ENCODE measurements around the gene NMT1. TPM values are rescaled to one million over a fixed set of nuclear protein-coding genes. Genes with fewer than 3 reads are reported as not detected.

The NMT1 gene
- total RNA-seq, 2 experiments from 2014 or later = 132 to 141 TPM

GRCh38 chr17:45148183-45149036 lies 87.3 kb downstream of the NMT1 start, which contains the start of gene HEXIM1:
HEXIM1 (plus strand) TSS chr17:45148475; CDS start chr17:45149191, 716 bp downstream.
- H3K27me3 Mint-ChIP-seq = no peaks in the 10 kb centered on the region
- peak within 1 kb of the TSS; percentile 100 for H3K27ac Mint-ChIP-seq
- POLR2A ChIA-PET = interaction anchor here (0.6 to 8.8 kb wide), 31 partner anchors 9 to 1615 kb away, joined by 3 to 290 read pairs (median 7); partner anchors contain the start of genes ACBD4, C1QL1, DCAKD and FMNL1
- H3K4me3 Mint-ChIP-seq = peak within 1 kb of the TSS; percentile 99
- ATAC-seq (ENCODE audit: low read depth) = peak; percentile 77
- H3K9me3 Mint-ChIP-seq = no peaks in the 10 kb centered on the region
- H3K36me3 Mint-ChIP-seq = peaks cover 8% of the 10 kb centered on the region
- peaks cover 29% of the 10 kb centered on the region for H3K4me1 Mint-ChIP-seq
- peak; percentile 98 for DNase-seq

- Mint-ChIP-seq H3K27ac (peak overlapping the region; percentile 100), H3K4me3 (peak overlapping the region; percentile 99), H3K36me3 (peaks cover 8% of the 10 kb centered on the region), H3K4me1 (peaks cover 27% of the 10 kb centered on the region), H3K9me3 (no peaks in the 10 kb centered on the region), H3K27me3 (no peaks in the 10 kb centered on the region)
- POLR2A ChIA-PET = interaction anchor here (0.6 to 8.8 kb wide), 31 partner anchors 8 to 902 kb away, joined by 3 to 290 read pairs (median 6); partner anchors contain the start of genes ACBD4, C1QL1, DCAKD and FMNL1
- ATAC-seq (ENCODE audit: low read depth) = peak; percentile 34
- DNase-seq = peak; percentile 82
Measured at GRCh38 chr17:45149037-45149668, 88.0 kb downstream of the NMT1 start.

GRCh38 chr17:45149669-45150664 lies 88.8 kb downstream of the NMT1 start:
- Mint-ChIP-seq H3K27me3 (no peaks in the 10 kb centered on the region), H3K4me3 (peak overlapping the region; percentile 99), H3K27ac (peak overlapping the region; percentile 100), H3K4me1 (peaks cover 26% of the 10 kb centered on the region), H3K36me3 (peaks cover 8% of the 10 kb centered on the region), H3K9me3 (no peaks in the 10 kb centered on the region)
- DNase-seq (peak; percentile 61), ATAC-seq (ENCODE audit: low read depth) (no peak)
- POLR2A ChIA-PET = interaction anchor here (0.6 to 8.8 kb wide), 23 partner anchors 9 to 903 kb away, joined by 3 to 290 read pairs (median 5); partner anchors contain the start of genes ACBD4, DCAKD, FMNL1 and HEXIM2

DNA sequence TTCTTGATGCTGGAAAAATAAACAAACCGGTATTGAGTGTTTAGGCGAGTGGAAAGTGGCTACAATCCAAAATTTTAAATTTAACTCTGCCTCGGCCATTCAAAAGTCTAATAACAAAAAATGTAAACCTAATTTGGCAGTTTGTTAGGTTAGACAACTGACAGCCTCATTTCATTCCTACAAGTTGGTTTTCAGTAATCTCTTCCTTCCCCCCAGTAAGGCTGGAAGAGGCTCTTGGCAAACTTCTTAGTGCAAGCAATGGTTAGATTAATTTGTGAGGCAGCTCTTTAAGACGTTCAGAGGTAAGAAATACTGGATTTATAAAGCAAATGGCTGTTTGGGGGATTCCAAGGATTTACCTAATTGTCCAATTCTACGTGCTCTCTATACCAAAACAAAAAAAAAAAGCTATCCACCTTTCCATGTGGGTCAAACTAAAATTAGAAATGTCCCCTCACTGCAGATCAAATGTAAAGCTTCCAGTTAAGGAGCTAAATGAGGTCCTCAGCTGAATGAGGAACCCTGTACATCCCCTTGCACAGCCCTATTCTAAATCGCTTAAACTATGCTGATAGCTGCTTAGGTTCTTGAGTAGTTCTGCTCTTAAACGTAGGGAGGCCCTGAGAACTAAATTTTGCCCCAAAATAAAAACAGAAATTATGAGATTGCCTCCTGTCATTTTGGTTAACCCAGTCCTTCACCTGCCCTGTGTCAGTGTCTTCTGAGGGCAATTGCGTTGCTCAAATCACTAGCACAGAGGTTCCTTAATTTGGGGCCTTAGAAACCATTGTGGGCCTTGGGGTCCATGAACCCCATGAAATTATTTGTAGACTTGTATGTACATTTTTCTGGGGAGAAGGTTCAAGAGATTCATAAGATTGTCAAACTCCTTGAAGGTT lies 90.0 kb downstream of the NMT1 start:
- H3K27ac Mint-ChIP-seq = peak overlapping the region; percentile 78
- H3K4me1 Mint-ChIP-seq = peaks cover 25% of the 10 kb centered on the region
- no peaks in the 10 kb centered on the region for H3K9me3 Mint-ChIP-seq
- no peaks in the 10 kb centered on the region for H3K27me3 Mint-ChIP-seq
- ATAC-seq (ENCODE audit: low read depth) (no peak), DNase-seq (no peak)
- H3K4me3 Mint-ChIP-seq = peak overlapping the region; percentile 99
- POLR2A ChIA-PET = interaction anchor here (0.6 to 8.8 kb wide), 17 partner anchors 9 to 595 kb away, joined by 3 to 290 read pairs (median 4); partner anchors contain the start of genes ACBD4, FMNL1 and HEXIM2
- H3K36me3 Mint-ChIP-seq = peaks cover 8% of the 10 kb centered on the region

- DNase-seq (no peak), ATAC-seq (ENCODE audit: low read depth) (no peak)
- Mint-ChIP-seq H3K36me3 (peaks cover 16% of the 10 kb centered on the region), H3K27me3 (no peaks in the 10 kb centered on the region), H3K4me1 (peaks cover 33% of the 10 kb centered on the region), H3K27ac (no peak overlapping the region), H3K9me3 (no peaks in the 10 kb centered on the region), H3K4me3 (no peak overlapping the region)
- POLR2A ChIA-PET = interaction anchor here (0.6 to 1.5 kb wide), 7 partner anchors 18 to 837 kb away, joined by 3 to 9 read pairs (median 3); partner anchors contain the start of genes ACBD4 and FMNL1
Measured at GRCh38 chr17:45155029-45155428, 93.9 kb downstream of the NMT1 start.

DNA sequence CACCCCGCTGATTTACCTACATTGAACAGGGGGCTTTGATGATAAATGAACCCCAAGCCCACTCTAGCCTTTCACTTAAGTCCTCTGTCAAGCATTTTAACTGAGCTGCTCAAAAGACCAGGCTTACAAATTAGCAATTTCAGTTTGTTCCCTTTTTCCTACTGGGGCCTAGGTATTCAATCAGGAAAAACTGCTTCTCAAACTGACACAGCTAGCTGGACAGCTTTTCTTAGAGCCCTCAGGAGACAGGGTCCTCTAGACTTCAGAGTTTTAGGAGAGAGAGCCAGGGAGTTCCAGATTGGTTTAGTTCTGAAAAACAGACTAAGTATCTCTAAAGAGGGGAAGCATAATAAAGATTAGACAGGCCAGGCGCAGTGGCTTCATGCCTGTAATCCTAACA lies 94.4 kb downstream of the NMT1 start:
- H3K27me3 Mint-ChIP-seq = no peaks in the 10 kb centered on the region
- POLR2A ChIA-PET = interaction anchor here (0.6 to 1.5 kb wide), 6 partner anchors 17 to 93 kb away, joined by 3 to 9 read pairs (median 4); partner anchors contain the start of genes ACBD4 and FMNL1
- H3K4me1 Mint-ChIP-seq = peaks cover 33% of the 10 kb centered on the region
- ATAC-seq (ENCODE audit: low read depth) (no peak), DNase-seq (no peak)
- no peak overlapping the region for H3K27ac Mint-ChIP-seq
- H3K36me3 Mint-ChIP-seq = peaks cover 16% of the 10 kb centered on the region
- no peaks in the 10 kb centered on the region for H3K9me3 Mint-ChIP-seq
- H3K4me3 Mint-ChIP-seq = no peak overlapping the region

DNA sequence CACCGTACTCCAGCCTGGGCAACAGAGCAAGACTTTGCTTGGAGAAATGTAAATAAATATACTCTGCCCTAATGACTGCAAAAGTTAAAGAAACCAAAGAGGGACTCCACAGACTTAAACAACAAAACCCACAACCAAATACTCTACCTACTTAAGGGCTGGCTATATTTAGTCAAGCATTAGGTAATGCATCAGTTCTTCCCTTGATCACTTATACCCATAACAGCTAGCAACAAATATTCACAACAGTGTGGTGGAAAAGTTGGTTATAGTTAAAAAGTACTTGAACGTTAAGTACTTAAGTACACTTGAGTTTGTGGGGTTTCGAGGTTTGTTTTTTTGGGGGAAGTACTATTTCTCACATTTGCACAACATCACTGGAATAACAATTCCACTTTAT lies 95.1 kb downstream of the NMT1 start:
- POLR2A ChIA-PET = no interaction called here
- Mint-ChIP-seq H3K27ac (peak overlapping the region; percentile 34), H3K36me3 (peaks cover 16% of the 10 kb centered on the region), H3K27me3 (no peaks in the 10 kb centered on the region), H3K9me3 (no peaks in the 10 kb centered on the region), H3K4me1 (peaks cover 27% of the 10 kb centered on the region), H3K4me3 (no peak overlapping the region)
- DNase-seq = no peak
- no peak for ATAC-seq (ENCODE audit: low read depth)

Small RNA genes lying within 50 kb of the gene (microRNA-seq; reads per million reads assigned to microRNA genes)
- gene MIR6784 = not detected

Other genes starting within 250 kb of the NMT1 start
- 1 to 10 TPM; 1.0 to 1.4 TPM for gene GJC1, start 231.0 kb upstream of the NMT1 start, total RNA-seq
- not detected for gene HIGD1B, start 213.4 kb upstream of the NMT1 start, total RNA-seq
- gene EFTUD2, start 161.9 kb upstream of the NMT1 start, total RNA-seq = 100 to 1,000 TPM; 109 to 112 TPM
- gene GFAP, start 145.8 kb upstream of the NMT1 start, total RNA-seq = not detected
- gene KIF18B, start 113.5 kb upstream of the NMT1 start, total RNA-seq = 10 to 100 TPM; 66.7 to 70.5 TPM
- not detected for gene C1QL1, start 93.0 kb upstream of the NMT1 start, total RNA-seq
- 10 to 100 TPM; 35.5 TPM for gene DCAKD, start 9.7 kb upstream of the NMT1 start, total RNA-seq
- 1 to 10 TPM; 4.2 to 4.9 TPM for gene PLCD3, start 71.2 kb downstream of the NMT1 start, total RNA-seq
- 10 to 100 TPM; 24.5 to 25.0 TPM for gene ACBD4, start 74.4 kb downstream of the NMT1 start, total RNA-seq
- 10 to 100 TPM; 33.6 to 33.7 TPM for gene HEXIM1, start 87.2 kb downstream of the NMT1 start, total RNA-seq
- 1 to 10 TPM; 6.7 to 7.7 TPM for gene HEXIM2, start 100.6 kb downstream of the NMT1 start, total RNA-seq
- gene FMNL1, start 160.6 kb downstream of the NMT1 start, total RNA-seq = 100 to 1,000 TPM; 408 to 411 TPM
- gene SPATA32, start 200.8 kb downstream of the NMT1 start, total RNA-seq = under 1 TPM; 0.53 to 0.65 TPM

Measured in activated naive CD8-positive, alpha-beta T cell treated with anti-CD3 and anti-CD28 coated beads, Interleukin-2, amount 10 ng/mL, durations not matched to agents 7 days and 5 days (primary cell).